Activated T-cell treated with anti-CD3 and anti-CD28 coated beads, Interleukin-2, amount 50 U/mL, for 1 hour (primary cell): Measurements from ENCODE around the gene KCNAB1.

Experiments used
- DNase-seq: peaks from one replicate; pipeline ENCODE4 v3.0.0-alpha.2; 2020

The KCNAB1 gene

DNA sequence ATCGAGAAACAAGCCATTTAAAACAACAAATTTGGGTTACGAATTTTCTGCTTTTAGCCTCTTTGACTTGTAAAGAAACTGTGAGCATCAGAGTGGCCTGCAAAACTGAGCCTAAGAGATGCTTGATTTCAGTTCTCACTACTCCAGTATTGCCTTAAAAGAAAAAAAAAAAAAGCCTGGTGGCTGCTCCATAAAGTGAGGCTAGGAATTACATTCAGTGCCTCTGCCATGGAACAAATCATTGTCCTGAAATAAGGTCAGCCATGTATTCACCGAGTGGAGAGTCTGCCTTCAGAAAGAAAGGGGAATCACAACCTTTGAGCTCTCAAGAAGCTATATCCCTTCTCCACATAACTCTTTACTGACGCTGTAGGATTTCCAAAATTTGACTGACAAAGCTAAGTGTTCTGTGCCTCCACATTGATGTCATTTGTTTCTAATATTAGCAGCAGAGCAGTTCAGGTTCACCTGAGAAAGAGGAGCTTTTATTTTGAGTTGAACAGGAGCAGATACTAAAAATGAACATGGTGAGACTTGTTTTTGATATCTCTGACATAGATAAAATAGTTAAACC, 297.3 kb downstream of the KCNAB1 start:
- DNase-seq = no peak

DNA sequence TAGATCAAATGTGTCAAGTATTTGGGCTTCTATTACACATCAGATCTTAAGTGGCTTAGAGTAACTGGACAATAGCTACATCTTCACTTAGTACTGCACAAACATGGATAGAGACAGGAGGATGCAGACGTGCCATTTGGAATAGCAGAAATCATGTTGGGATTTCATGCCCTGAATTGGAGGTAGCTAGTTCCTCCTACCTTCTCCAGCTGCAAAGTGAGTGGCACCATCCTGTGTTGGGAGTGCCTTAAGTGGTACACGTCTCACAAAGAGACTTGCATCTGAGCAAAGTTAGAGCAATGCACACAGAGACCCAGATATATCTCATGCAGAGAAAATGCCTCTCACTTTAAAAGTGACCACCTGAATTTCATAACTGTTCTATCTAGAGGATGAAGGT, 298.1 kb downstream of the KCNAB1 start:
- no peak for DNase-seq

DNA sequence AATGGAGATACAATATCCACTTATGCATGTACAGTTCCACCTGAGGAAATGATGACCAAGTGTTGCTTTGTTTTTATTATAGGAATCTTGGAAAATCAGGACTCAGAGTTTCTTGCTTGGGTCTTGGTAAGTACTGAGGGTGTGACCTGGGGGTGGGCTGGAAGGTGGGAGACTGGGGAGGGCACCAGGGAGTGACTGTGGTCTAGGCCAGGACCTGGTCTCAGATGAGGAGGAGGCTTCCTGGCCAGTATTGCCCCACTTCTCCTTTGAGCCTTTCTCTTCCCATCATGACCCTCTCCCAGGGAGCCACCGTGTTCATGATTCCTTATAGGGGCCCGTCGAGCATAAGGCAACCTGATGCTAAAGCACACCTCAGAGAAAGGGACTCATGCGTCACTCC, 301.2 kb downstream of the KCNAB1 start:
- no peak for DNase-seq

DNA sequence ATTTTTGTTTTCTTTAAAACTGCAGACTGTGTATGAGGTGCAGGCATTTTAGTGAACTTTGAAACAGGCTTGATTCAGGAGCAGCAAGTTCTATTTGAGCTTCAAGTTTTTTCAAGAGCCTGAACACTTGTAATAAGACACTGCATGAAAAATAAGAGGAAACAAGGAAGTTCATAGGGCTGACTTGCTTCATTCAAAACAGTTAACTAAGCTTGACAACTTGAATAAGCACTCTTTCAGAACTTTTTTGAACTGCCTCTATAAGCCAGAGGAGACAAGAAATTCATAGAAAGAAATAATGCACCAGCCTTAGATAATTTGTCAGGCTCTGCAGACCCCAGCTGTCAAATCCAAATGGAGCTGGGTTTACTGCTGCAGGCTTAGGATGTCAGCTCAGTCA, 304.4 kb downstream of the KCNAB1 start:
- no peak for DNase-seq

DNA sequence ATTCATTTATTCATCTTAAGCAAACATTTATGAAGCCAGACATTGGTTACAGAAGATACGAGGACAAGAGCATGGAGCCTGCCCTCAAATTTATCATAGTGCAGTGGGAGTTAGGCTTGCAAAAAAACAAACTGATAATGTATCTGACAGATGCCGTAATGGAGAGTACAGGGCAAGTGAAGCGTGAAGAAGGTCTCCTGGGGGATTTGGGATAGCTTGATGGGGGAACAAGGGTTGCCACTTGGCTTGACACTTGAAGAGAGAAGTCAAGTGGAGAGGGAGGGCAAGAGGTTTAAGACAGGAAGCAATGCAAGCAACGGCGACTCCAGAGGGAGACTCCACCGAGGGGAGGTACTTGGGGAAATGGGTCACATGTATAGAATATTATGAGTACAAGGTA, 305.3 kb downstream of the KCNAB1 start:
- no peak for DNase-seq

DNA sequence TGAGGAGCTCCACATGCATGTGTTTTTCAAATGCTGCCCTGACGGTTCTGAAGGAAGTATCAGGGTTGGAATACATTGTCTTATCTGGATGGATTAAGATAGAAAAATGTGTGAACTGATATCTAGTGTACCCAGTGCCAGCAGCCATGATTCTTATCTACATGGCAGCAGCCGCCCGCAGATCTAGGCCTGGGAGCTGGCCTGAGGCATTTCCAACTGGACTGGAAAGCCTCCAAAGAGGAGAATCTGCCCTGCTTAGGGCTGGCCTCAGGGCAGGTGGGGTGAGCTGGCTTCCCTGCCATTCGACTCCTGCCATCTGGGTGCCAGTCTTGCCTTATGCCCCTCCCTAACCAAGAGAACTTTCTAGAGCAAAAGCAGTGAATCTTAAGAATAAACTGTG, 308.7 kb downstream of the KCNAB1 start:
- DNase-seq = no peak

DNA sequence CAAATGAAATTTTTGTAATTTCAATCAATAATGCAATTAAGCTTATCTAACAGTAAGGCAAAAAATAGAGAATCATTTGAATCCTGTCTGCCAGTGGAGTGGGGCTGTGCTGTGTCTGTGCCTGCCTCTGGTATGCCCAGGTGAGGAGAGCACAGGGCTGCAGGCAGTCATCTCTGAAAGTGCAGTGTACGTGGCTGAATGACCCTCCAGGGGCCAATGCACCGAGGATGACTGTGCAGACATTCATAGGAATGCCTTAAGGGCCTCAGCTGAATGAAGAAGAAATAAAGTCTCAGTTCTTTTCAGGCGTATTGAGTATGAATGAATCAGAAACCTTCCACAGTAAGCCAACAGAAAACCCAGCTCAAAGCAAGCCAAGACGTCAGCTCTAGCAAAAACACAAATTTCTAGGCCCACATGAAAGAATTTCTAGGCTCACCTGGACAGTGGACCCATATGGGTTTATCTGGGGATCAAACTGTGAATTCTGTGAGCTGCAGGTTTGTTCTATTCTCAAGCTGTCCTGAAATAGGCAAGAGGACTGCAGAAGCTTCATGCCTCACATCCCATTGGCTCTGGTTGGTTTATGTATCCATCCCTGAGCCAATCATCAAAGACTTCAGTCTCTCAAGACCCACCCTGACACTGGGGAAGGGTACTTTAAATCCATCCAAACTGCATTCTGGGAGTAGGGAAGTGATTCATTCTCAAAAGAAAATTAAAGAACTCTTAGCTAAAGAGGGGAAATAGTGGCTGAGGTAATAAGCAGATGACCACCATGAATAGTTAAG, 311.2 kb downstream of the KCNAB1 start:
- no peak for DNase-seq

DNA sequence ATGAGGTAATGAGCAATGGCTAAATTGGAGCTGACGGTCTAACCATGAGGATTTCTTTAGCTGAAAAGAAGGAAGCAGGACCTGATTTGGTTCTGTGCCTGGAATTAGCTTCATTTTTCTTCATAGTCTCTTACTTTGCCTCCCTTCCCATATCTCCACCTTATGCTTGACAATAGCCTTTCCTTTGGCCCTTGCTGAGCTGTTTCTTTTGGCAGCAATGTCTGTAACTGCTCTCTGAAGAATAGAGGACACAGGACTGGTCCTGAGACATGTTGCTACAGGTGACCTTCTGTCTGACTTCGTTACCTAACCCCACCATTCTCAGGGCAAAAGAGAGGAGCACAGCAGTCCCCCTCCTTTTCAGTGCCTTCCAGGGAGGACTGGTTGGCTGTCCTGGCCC, 312.2 kb downstream of the KCNAB1 start:
- no peak for DNase-seq

DNA sequence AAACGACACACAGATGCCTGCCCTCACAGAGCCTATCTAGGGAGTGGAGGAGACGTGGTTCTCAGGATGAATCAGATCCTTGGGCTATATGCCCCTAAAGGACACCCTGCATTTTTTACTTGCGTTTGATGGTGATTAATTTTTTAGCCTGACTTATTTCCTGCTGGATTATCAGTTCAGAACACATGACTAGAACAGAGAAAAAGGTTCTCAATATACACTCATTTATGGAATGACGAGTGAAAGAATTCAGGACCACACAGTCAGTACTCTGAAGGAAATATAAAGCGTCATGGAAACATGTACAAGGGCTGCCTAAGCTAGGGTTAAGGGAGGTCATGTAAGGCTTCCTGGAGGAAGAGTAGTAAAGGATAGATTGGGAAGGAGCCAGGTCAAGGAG, 312.8 kb downstream of the KCNAB1 start:
- no peak for DNase-seq

DNA sequence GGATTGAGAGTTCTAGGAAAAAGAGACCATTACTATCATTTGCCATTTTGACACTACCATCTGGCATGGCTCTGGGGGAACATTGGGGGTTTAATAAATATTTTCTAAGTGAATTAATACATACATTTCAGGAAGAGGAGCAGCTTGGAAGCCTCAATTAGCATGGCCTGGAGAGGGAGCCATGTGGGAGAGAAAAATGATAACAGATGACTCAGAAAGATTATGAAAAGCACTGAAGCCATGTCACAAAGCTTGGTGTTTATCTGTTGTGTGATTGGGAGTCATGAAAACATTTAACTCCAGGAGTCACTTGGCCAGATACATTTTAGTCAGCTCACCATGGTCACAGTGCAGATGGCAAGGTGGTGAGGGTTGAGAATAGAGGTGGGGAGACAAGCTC, 313.5 kb downstream of the KCNAB1 start:
- DNase-seq = no peak

DNA sequence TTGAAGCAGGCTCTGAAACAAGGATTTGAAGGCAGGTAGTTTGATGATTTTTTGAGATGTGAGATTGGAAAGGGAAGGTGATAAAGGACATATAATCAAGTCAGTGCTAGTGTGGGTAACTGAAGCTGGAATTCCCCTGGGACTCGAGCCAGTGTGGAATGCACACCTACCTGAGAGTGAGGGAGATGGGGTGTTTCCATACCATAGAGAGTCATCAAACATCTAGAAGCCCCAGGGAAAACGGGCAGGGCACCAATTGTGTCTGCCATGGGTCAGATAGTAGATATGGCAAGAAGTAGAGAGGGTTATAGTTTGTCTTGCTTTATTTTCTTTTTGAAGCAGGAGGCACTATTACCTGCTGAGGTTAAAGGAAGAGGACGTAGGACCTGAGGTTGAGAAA, 314.5 kb downstream of the KCNAB1 start:
- DNase-seq = no peak

DNA sequence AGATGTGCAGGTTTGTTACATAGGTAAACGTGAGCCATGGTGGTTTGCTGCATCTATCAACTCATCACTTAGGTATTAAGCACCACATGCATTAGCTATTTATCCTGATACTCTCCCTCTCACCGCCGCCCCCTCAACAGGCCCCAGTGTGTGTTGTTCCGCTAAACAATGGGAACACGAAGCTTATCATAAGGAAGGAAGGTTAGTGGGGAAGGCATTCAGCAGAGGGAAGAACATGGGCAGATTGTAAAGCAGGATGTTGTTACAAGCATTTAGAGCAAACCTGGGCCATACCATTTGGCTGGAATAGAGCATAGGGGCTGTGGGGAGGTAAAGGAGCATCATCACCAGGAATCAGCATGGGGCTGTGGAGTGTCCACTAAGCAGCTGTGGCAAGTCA, 322.7 kb downstream of the KCNAB1 start:
- DNase-seq = no peak

DNA sequence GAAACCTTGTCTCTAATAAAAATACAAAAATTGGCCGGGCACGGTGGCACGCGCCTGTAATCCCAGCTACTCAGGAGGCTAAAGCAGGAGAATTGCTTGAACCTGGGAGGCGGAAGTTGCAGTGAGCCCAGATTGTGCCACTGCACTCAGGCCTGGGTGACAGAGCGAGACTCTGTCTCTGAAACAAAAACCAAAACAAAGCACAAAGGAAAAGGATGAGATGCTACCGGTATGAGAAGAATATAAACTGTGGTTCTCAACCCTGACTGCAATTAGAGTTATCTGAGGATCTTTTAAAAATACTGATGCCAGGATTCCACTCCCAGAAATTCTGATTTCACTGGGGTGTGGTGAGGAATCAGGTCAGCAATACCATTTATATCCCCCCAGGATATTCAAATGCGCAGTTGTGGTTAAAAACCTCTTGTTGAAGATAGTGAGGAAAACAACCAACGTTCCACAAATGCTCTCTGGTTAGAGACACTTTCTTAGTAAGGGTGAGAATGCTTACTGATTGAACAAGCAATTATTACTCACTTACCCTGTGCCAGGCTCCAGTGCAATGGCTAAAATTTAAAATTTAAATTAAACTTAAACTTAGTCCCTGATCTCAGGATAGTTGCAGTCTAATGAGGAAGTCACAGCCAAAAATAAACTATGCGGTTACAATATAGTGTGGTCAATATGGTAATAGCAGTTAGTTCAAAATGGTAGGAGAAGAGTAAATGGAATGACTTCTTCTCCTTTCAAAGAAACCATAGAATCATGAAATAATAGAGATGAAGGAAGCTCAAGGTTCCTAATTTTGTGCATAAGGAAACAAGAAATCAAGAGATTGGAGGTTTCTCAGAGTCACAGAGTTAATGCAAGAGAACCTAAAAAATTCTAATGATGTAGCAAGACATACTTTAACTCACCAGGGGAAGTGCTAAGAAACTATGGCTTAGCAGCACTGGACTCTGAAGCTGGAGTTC, 325.0 kb downstream of the KCNAB1 start:
- no peak for DNase-seq

DNA sequence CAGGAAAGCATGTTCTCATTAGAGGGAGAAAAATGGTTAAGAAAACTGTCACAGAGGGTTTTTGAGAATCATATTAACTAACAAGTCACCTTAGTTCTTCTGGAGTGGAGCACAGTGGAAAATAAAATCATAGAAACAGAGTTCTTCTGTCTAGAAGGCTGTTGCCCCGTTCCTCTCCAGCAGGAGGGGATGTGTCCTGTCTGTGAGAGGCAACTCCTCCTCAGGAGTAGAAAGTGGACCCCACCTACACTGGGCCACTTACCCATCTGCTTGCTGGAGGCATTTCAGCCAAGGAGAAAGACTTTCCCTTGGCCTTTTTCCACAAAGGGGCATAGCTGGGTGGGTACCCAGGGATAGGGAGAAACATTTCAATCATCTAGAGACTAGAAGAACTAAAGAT, 327.9 kb downstream of the KCNAB1 start:
- DNase-seq = peak; percentile 25

DNA sequence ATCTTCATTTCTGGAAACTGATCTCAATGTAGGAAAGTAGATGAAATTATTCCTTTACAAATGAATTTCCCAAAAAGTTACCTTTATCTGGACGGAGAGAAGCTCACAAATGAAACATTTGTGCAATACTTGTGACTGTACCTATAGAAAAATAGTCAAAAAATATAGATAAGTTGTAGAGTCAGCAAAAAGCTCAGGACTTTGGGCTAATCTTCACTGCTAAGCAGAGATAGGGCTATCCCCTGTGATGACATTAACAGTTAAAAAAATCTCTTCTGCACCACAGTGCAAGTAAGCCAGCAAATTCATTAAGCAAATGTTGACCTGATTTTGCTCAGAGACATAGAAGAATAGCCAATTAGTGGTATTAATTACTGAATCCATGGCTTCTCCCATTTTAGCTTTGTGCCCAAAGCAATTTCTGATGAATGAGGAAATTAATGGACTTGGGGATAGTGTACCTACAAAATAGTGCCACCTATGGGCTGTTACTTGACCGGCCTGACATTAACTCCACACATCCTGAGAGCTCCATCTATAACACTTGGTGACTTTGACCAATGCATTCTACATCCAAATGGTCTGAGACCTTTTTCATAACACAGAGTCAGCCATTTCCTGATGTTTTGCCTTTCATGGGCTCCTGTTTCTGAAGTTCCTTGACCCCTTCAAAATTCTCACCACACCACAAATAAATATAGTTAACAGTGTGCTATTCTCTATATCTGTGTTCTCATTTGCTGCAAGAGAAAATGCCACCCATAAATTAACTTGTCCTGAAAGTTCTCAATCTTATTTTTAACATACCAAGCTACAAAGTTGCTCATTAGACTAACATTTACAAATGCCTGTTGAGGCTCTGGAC, 329.6 kb downstream of the KCNAB1 start:
- DNase-seq = no peak

DNA sequence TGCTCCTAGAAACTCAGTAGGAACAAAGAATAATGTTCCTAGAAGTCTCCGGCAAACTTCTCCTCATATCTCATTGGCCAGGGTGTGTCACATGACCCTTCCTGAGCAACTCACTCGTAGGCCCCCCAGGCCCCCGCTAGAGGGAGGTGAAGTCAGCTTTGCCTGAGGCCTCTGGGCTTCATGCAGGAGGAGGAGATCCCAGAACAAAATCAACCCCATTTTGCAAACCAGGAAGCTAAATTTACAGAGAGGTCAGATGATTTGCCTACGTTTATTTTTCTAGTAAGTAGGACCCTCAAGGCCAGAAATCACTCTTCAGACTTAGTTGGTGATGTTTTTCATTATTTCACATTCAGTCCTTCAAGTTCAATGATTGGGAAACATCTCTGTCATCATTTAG, 335.5 kb downstream of the KCNAB1 start:
- DNase-seq = no peak

DNA sequence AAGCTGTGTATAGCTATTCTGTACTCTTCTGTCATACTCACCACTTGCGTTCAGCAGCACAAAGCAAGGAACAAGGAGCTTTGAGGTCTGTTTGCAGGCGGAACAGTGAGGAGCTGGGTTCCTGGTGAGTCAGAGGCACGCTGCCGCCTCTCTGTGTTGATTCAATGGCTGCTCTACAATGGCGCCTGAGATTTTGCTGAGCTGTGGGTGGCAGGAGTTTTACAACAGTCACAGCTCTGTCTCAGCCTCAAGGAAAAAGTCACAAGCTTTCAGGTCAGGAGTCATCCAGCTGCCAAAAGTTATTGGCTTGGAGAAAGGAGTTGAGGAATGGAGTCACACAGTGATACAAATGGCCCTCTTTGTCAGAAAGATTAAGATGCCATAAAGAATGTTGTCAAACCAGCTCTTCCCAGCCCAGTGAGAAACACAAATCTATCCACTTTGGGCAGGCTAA, 336.4 kb downstream of the KCNAB1 start:
- no peak for DNase-seq

DNA sequence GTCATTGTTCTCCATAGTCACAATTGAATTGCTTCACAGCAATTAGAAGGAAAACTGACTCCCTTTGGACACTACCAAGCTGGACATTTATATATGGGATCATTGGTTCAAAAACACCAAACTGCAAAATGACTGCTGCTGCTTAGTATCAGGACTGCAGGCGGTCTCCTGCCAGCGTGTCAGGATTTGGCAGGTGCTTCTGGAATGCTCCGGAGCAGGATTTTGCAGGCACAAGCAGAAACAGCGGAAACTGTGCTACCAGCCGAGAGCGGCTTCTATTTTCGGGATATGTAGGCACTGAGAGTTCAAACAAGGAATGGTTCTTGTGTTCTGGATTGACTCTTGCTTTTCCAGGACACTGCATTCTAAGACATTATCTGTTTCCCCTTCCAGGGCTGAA, 339.1 kb downstream of the KCNAB1 start:
- DNase-seq = no peak

DNA sequence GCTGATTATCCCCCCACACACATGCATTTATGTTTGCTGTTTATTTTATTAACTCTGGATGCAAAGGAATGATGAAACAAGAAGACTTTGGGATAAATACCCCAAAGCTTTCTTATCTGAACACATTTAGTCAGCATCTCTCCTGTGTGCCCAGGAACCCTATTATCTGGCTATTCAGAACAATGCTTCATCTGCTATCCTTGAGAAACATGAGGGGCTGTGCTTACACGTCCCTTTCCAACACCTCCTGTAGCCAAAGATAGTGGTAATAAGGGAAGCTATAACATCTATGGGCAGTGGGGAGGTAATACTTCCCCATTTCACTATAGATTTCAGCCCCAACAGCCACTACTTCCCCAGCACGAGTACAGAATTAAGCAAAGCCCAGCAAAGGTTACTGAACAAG, 339.8 kb downstream of the KCNAB1 start:
- DNase-seq = no peak

DNA sequence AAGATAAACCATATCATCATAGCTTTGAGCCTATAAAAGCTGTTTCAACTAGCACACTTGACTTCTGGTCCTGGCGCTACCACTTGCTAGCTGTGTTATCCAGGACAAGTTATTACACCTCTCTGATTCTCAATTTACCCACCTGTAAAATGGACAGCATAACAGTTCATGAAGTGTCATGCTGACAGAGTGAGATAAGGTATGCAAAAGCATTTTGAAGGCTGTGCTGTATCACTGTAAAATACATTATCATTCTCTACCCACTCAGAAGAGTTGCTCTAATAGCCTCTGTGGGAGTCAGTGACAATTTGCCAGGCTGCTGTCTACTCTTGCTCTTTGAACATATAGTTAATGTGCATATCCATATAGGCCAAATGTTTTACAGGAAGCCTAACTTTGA, 341.5 kb downstream of the KCNAB1 start:
- no peak for DNase-seq

DNA sequence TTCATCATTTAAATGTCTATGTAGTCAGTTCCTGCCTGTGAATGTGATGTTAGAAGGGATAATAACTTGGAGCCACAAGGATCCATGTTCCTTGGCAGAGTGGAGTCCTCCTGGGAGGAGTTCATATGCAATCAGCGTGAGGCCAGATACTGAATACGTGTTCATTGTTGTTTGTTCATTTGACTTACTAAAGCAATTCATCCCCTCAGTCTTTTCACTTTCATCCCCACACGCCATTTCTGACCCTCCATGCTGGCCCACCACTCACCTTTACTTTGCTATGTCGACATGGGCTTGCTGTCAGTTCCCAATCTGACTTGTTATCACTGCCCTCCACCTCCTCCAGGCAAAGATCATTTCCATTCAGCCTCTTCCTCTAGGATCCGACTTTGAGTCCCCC, 342.7 kb downstream of the KCNAB1 start:
- DNase-seq = no peak

DNA sequence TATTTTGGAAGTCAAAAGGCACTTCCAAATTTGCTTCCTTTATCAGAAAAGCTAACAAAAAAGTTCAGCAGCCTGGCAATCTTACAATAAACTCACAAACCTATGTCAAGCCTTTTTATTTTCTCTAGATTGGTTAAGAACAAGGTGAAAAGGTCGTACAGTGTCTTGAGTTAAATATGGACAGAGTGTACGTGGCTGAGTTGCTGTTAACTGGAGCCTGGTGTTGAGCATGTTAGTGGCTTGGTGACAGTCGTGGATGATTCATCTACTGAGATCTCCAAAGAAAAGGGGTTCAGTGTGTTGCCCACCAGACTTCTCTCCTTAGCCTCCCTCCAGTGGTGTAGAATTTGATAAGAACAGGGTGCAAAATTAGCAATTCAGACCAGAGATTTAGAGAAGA, 344.8 kb downstream of the KCNAB1 start:
- DNase-seq = no peak

DNA sequence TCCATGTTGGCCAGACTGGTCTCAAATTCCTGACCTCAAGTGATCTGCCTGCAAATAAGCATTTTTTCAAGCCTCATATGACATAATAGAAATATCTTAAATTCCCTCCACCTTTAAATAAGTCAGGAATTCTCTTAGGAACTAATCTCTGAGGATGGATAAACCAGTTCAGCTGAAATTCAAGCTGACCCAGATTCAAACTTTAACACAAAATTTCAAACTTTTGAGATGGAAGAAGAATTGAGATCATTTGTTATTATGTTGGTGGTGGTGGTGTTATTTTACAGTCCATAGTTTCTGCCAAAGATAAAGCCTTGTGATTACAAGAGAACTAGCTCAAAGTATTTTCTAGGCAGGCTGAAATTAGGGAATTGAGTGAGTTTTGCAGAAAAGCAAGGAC, 349.1 kb downstream of the KCNAB1 start:
- no peak for DNase-seq
